PFSK-1 (cell line): Measurements from ENCODE around the gene EIF1.

Experiments
- POLR2AphosphoS5 ChIP-seq: IDR thresholded peaks from 2 replicates; pipeline ENCODE4 v1.6.1; 2012; ENCODE audit warnings: low read depth, mild to moderate bottlenecking, control low read depth, low read length, moderate library complexity
- TAF1 ChIP-seq: IDR thresholded peaks from 2 replicates; pipeline ENCODE4 v1.6.1; 2012; ENCODE audit warnings: low read length, control low read depth, borderline replicate concordance; ENCODE audit not compliant: insufficient read depth

DNA sequence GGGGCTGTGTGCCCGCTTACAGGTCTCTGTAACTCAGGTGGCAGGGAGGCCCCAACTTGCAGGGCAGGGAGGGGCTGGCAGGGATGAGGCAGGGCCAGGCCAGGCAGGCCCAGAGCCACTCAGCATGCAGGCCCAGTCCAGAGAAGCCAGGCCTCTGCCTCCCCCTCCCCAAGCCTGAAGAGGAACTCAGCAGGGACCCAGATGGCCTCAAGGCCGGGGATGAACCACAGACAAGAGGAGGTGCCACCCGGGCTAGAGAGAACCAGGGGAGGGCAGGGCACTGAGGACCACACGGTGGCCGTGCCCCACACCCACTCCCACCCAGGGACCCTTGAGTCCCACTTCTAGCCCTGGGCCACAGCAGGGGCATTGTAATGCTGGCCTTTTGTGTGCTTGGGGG is 29.8 kb upstream of the EIF1 start:
- TF ChIP-seq TAF1 (no peak), POLR2AphosphoS5 (no peak)
